NCI-H460 (cell line): ENCODE measurements around the gene PNPLA2. TPM values are rescaled to one million over a fixed set of nuclear protein-coding genes. Genes with fewer than 3 reads are reported as not detected.
A peak's percentile ranks its signal among the peaks of the same experiment; 100 is the strongest.

Experiments used
- DNase-seq: peaks from one replicate; pipeline ENCODE4 v3.0.0-alpha.2; 2016; ENCODE audit warnings: low read depth; ENCODE audit errors: extremely low read depth
- total RNA-seq: library from RNA; depleted of rRNA; stranded (reverse); fragments of >200 nt; shearing (Covaris generic); gene quantifications from 2 replicates; pipeline ENCODE4 v1.2.3, GENCODE V29; 2014

Gene PNPLA2
- total RNA-seq, 1 experiment from 2014 or later: 15.7 TPM

DNA sequence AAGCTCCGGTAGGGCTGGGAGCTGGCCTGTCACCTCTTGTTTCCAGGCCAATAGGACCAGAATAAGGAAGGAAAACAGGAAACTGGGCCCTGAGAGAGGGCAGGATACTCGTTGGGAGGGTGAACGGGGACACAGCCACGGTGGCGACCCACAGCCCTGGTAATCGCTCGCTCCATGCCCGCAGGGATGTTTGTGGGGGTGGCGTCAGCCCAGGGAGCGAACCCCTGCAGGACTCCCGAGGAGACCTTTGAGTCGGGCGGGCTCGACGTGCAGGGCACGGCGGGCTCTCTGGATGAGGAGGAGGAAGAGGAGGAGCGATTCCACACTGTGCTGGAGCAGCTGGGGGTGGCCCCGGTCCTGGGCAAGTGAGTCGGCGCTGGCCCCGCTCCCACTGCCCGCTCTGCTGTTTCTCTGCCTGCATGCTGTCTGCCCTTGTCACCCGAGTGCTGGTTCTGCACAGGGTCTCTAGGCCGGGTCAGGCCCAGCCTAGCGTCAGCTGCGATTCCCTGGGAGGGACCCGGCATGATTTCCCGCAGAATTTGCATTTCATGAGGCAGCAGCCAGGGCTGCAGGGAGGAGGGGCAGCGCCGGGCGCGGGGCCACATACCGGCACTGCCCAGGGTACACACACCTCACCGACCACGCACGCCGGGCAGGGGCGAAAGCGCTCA, 10.6 kb downstream of the PNPLA2 start:
- no peak for DNase-seq

DNA sequence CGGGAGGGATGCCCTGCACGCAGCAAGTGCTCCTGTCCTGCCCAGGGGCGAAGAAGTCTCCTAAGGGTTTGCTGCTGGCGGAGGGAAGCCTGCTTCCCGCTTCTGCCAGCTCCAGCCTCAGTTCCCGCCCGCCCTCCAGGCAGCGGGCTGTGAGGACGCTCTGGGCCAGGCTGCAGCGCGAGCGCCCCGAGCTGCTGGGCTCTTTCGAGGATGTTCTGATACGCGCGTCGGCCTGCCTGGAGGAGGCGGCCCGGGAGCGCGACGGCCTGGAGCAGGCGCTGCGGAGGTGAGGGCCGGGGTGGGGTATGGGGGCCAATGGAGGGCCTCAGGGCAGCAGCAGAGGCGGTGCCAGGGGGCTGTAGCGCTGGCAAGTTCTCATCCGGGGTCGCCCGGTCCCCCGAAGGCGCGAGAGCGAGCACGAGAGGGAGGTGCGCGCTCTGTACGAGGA, 11.2 kb downstream of the PNPLA2 start:
- no peak for DNase-seq

DNA sequence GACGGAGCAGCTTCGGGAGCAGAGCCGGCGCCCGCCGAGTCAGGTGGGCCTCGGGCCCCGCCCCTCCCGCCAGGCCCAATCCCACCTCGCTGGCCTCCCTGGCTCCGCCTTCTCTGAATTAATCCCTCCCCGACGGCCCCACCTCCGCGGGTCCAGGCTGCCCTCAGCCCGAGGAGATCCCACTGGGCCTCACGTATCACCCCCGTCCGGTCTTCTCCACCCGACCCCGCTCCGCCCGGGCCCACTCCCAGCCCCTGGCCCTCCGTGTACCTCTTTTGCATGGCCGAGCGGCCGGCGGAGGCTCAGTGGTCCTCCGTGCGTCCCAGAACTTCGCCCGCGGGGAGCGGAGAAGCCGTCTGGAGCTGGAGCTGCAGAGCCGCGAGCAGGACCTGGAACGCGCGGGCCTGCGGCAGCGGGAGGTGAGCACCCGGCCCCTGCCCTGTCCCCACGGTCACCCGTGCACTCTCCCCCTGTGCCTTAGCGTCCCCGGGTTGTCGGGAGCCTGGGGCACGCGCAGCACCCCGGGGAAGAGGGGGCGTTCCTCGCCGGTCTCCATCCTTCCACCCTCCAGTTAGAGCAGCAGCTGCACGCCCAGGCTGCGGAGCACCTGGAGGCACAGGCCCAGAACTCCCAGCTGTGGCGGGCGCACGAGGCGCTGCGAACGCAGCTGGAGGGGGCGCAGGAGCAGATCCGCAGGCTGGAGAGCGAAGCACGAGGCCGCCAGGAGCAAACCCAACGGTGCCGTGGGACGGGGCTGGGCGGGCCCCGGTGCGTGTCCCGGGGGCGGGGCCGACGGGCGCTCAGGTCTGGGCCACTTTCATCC, 11.8 kb downstream of the PNPLA2 start:
- no peak for DNase-seq

DNA sequence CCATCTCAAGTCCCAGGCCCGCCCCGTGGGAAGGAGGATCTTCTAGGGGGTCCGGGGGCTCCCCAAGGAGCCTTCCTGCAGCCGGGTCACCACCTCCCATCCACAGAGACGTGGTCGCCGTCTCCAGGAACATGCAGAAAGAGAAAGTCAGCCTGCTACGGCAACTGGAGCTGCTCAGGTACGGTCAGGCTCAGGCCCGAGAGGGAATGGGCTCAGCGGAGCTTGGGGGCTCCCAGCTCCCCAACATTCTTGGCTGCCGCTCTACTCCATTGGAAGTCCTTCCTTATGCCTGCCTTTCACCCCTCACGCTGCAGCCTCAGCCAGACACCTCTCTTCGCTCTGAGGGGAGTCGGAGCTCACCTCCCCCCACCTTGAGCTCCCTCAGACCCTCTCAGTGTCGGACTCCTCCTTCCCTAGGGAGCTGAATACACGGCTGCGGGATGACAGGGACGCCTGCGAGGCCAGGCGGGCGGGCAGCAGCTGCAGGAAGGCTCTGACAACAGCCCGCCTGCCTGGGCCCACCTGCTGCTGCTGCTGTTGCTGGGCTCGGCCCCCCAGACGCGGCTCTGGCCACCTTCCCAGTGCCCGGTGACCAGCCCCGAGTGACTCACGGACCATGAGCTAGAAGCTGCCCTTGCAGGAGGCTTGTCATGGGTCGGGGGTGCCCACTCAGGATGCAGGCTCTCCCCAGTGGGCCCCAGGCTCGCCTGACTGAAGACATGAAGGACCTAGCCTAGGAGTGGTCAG, 12.6 kb downstream of the PNPLA2 start:
- DNase-seq: no peak

DNA sequence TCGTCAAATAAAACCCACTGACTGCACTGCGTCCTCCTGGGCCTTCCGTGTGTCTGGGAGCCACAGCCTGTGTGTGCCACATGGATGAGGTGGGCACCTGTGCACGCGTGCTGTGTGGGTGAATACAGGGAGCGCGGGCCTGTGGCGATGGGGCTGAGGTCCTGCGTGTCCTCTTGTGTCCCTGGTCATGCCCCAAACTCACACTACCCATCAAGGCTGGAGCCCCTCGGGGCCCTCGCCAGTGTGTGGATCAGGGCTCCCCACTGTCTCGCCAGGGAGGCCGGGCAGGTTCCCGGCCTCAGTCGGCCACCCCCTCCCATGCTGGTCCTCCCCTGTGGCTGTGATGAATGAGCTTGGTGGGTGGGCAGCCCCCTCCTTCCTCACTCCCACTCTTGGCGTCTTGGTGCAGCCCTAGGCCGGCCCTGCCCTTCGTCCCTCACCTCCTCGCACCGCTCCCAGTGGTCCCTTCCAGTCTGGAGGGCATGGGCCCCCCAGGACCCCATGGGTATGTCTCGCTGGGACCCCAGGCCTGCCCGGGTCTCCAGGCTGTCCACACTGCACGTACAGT, 13.3 kb downstream of the PNPLA2 start:
- DNase-seq: no peak

DNA sequence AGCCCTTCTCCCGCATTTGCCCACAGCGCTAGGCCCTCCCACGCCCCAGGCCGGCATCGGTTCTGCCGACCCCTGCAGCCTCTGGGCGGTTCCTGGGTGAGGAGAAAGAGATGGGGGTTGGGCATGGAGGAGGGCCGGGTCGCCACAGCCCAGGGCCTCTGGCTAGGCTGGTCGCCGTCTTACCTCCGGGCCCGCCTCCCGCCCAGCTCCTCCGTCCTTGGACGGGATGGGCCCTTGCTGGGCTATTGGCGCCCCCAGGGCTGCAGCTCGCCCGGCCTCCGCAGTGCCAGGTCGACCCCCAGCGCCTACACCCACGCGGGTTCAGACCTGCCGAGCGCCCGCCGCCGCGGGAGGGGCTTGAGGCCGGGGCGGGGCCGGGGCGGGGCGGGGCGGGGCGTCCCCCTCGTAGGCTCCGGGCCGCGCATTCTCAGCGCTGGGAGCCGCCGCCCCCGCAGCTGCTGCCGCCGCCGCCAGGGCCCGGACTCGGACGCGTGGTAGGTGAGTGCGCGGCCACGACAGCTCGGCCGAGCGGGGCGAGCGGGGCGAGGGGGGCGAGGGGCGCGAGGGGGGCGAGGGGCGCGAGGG, 13.9 kb downstream of the PNPLA2 start, which contains the start of gene CD151:
Gene CD151, plus strand, starts transcription at position 424 of the 585 bp plus-strand sequence. CDS start 3,118 bp downstream, outside the sequence.
- DNase-seq: no peak

DNA sequence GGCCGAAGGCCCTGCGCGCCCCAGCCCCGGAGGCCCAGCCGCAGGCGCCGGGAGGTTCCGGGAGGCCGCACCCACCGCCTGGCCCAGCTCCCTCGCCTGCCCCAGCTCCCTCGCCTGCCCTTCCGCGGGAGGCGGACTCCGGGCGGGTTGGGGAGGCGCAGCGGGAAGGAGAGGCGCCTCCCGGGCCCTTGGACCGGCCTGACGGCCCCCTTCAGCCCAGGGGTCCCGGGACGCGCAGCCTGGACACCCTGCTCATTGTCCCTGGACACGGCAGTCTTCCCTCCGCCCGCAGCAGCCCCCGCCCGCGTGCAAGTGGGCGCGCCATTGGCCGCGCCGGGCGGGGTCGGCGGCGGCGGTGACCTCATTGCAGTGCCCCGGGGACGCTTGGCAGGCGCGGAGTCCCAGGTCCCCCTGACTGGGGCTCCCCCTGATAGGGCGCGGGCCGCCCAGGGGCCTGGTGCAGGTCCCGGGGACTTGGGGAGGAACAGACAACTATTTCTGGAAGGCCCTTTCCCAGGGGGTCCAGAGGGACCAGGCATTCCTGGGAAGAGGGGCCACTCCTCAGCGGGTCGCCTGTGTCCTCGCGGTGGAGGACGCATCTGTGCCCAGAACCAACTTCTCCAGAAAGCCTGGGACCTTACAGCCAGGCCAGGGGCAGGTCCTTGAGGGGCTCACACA, 14.5 kb downstream of the PNPLA2 start:
- DNase-seq: no peak

DNA sequence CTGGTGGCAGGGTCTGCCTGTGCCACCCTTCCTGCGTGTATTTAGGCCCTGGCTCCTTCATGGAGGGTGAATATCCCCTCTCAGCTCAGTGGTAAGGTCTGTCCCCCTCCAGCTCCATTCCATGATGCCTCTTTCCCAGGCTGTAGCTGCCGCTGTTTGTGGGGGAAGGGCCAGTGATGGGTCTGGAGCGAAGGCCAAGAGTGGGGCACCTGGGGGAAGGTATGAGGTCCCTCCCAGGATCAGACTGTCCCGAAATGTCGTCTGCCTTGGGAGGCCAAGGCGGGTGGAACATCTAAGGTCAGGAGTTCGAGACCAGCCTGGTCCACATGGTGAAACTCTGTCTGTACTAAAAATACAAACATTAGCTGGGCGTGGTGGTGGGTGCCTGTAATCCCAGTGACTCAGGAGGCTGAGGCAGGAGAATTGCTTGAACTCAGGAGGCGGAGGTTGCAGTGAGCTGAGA, 15.2 kb downstream of the PNPLA2 start:
- DNase-seq: no peak

DNA sequence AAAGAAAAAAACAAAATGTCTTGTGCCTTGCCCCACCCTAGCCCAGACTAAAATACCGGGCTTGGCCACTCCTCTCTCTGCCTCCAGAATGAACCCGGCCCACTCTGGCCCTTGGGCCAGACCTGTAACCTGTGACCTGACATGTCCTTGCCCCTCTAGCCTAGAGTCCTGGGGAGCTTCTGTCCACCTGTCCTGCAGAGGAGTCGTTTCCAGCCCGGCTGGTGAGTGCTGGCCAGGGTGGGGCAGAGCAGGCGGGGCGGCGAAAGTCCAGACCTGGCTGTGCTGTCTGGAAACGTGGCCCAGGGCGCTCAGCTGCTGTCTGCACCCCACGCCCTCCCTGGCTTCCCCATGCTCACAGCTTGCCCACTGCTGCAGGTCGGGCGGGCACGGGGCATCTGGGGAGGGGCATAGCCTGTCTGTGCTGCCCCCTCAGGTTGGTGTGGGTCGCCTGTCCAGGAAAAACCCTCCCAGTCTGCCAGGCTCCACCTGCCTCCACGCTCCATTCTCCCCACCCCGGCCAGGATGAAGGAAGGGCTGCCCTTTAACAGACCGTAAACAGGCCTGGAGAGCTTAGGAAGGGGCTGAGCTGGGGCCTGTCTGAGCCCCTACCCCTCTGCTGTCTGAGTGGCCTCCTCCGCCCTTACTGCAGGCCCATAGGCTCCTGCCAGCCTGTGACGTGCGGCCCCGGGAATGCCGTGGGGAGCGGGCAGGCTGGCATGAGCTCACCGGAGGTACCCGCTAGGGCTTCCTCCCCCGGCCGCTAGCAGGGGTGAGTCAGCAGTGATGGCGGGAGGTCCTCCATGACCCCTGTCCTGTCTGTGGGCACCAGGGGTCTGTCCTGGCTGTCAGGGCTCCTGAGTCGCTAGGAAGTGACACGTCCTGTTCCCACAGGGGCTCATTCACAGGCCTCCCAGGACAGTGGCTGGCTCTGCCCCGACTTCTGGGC, 15.9 kb downstream of the PNPLA2 start:
- DNase-seq: peak; percentile 85

DNA sequence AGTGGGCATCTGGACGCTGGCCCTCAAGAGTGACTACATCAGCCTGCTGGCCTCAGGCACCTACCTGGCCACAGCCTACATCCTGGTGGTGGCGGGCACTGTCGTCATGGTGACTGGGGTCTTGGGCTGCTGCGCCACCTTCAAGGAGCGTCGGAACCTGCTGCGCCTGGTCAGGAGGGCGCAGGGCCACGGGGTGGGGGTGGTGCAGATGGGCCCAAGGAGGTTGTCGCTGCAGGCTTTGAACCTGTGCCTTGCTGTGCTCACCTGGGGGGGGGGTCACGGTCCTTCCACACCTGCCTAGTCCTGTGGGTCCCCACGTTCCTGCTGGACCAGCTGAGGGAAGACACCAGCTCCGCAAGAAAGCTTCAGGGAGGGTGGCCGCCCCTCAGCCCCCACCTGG, 17.6 kb downstream of the PNPLA2 start:
- no peak for DNase-seq

DNA sequence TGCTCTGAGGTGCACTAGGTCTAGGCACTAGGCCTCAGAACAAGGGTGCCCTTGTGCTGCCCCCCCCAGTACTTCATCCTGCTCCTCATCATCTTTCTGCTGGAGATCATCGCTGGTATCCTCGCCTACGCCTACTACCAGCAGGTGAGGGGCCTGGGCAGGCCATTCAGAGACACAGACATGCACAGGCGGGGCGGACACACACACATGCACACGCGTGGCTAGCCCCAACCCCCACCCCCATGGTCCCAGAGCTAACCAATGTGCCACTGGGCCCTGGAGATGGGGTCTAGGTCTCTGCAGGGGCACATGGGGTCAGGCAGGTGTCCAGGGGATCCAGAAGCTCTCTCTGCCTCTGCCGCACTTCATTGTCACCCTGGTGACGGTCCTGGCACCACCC, 18.0 kb downstream of the PNPLA2 start:
- no peak for DNase-seq

DNA sequence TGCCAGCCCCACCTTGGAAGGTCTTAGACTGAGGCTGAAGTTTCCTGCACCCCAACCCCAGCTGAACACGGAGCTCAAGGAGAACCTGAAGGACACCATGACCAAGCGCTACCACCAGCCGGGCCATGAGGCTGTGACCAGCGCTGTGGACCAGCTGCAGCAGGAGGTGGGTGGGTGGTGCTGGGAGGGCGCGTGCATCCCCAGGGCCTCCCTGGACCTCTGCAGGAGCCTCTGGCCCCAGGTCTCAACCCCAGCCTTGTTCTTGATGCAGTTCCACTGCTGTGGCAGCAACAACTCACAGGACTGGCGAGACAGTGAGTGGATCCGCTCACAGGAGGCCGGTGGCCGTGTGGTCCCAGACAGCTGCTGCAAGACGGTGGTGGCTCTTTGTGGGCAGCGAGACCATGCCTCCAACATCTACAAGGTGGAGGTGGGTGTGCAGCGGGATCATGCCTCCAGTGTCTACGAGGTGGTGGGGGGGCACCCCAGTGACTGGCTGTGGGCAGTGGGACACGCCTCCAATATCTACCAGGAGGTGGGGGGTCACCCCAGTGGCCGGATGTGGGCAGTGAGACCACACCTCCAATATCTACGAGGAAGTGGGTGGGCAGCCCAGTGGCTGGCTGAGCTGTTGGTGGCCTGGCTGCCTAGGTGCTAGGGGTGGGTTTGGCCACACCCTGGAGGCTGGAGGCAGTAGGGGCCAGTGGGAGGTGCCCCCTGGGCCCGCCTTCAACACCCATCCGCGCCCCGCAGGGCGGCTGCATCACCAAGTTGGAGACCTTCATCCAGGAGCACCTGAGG, 18.7 kb downstream of the PNPLA2 start:
- DNase-seq: no peak

DNA sequence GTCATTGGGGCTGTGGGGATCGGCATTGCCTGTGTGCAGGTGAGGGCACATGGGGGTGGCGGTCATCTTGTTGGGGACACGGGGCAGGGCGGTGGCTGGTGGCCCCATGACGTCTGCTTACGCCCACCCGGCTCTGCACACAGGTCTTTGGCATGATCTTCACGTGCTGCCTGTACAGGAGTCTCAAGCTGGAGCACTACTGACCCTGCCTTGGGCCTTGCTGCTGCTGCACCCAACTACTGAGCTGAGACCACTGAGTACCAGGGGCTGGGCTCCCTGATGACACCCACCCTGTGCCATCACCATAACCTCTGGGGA, 19.2 kb downstream of the PNPLA2 start:
- no peak for DNase-seq

DNA sequence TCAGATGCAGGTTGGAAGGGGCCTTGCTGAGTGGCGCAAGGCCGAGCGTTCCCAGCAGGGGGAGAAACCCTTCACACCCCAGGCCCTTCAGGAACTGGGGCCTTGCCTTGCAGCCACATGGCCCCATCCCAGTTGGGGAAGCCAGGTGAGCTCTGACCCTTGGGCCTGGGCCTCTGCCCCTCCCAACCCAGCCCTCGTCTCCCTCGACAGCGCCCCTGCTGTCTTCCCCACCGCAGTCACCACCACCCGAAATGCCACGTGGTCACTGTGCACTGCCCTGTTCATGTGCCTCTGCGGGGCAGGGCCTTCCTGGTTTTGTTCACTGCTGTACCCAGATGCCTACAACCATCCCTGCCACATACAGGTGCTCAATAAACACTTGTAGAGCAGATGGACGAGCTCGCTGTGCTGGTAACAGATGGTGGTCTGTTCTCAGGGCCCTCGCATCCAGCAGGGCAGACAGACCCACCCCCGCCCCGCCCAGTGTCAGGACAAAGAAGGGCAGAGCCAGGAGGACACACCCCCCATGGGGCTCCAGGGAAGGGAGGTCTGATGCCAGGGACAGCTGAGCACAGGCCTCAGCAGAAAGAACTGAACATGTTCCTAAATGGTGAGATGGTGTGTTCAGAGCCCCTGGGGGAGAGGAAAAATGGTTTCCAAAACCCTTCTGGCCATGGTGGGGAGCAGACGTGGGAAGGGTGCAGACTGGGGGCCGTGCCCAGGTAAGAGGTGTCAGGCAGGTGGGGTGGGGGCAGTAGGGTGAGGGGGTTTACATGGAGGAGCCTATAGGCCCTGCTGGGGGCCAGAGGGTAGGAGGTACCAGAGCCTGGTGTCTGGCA, 19.9 kb downstream of the PNPLA2 start:
- DNase-seq: no peak

DNA sequence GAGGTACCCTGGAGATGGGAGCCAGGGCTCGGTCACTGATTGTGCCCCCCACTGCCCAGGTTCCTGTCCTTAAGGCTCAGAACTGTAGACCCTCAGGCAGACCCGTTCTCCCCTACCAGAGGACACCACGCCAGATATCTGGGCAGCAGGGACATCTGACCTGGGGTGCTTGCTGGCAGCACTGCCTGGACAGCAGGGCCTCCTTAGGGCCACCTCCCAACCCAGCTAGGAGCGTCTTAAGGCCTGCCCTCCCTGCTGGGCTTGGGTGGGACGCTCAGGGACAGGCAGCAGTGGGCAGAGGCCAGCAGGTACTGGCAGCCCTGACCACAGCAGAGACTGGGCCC, 20.5 kb downstream of the PNPLA2 start:
- no peak for DNase-seq

DNA sequence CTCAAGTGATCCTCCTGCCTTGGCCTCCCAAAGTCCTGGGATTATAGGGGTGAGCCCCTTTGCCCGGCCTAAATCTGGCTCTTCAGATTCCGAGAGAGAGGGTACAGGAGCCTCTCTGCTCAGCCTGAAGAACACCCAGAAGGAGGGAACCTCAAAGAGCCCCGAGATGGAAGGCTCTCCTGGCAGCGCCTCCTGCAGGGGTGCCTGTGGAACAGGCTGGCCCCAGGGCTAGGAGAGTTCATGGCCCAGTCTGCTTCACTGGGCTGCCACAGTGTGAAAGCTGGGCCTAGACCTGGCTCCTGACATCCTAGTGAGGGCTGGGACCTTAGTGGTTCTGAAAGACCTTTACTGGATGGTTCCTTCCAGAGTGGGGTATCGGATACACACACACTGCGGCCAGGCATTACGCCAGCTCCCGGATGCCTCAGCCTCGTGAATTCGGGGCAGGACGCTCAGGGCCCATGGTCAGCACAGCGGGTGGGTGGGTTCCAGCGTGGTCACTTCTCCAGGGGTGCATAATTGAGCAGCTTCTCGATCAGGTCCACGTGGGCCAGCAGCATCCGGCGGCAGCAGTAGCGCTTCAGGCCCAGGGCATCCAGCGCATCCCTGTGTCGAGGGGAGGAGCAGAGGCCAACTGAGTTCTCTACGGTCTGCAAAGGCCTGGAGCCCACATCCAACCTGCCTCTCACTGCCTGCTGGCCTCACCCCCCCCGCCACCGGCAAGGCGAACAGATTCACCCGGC, 21.3 kb downstream of the PNPLA2 start:
- no peak for DNase-seq

DNA sequence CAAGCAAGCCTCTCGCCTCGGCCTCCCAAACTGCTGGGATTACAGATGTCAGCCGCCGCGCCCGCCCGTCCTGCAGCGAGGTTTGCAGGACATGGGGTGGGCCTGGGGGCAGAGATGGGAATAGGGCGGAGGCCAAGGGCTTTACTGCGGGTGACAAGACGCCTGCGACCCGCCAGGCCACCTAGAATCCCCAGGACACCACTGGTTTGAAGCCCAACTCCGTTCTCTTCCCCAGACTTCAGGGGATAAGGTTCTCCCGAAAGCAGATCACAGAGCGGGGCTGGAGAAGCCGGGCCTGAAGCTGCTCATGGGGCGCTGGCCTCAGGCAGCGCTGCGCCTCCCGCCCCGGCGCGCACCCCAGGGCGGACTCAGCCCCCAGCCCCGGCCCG, 23.3 kb downstream of the PNPLA2 start:
- DNase-seq: no peak
